ENCODE results near the gene STXBP6. TPM values are rescaled to one million over a fixed set of nuclear protein-coding genes. Genes with fewer than 3 reads are reported as not detected.

STXBP6 gene
- polyA plus RNA-seq, 1 donor (not counting 4 experiments of a cell fraction or from before 2014, with no cell fraction given), result 1.4 TPM

DNA sequence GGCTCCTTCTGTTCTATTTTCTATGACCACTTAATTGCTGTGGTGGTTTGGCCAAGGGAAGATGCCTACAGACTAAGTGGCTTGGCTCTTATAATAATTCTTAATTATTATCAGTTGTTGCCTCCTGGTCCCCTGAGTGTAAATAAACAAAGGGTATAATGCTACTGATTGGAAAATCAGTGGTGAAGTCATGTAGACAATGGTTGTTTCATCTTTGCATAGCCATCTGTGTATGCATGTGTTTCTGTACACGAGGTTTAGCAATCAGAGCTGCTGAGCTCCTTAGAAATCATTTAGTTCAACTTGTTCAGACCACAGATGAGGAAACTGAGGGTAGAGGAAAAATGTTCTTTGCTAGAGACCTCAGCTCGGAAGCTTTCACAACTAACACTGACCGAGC lies 152.2 kb downstream of the STXBP6 start:
- Histone ChIP-seq H2AFZ (ENCODE audit: control insufficient read depth, low read length) (no peak overlapping the region), H3K9me1 (ENCODE audit: control insufficient read depth, extremely low read depth, insufficient read depth, low read length) (no peaks in the 10 kb centered on the region), H3K4me2 (ENCODE audit: control insufficient read depth, extremely low read depth, insufficient read depth, low read depth, low read length) (no peak overlapping the region), H3K27ac (ENCODE audit: control insufficient read depth, insufficient read depth, low read length) (no peak overlapping the region), H4K20me1 (ENCODE audit: control insufficient read depth, extremely low read depth, insufficient read depth, low read length) (no peaks in the 10 kb centered on the region), H3K9me3 (ENCODE audit: control insufficient read depth, low read depth, low read length) (no peaks in the 10 kb centered on the region), H3K9ac (ENCODE audit: control insufficient read depth, extremely low read depth, insufficient read depth, low read length) (no peak overlapping the region), H3K4me3 (ENCODE audit: control insufficient read depth in 2 of 3, extremely low read depth in 1 of 3, insufficient read depth in 2 of 3, low read depth in 1 of 3, low read length in 3 of 3) (no peak overlapping the region), H3K27me3 (ENCODE audit: control insufficient read depth, extremely low read depth, insufficient read depth, low read length) (no peaks in the 10 kb centered on the region), H3K4me1 (ENCODE audit: control insufficient read depth, extremely low read depth, insufficient read depth, low read length) (no peaks in the 10 kb centered on the region), H3K36me3 (ENCODE audit: control insufficient read depth in 2 of 2, extremely low read depth in 1 of 2, insufficient read depth in 2 of 2, low read length in 2 of 2) (no peaks in the 10 kb centered on the region), H3K79me2 (ENCODE audit: control insufficient read depth, insufficient read depth, low read length) (no peaks in the 10 kb centered on the region)
- DNase-seq (ENCODE audit: low read depth, low spot score), result no peak
- TF ChIP-seq EZH2 (IDR thresholded peaks at IDR 0.05; ENCODE audit: low read length) (no peak), CTCF (optimal IDR thresholded peaks at IDR 0.05 in 1 of 3, IDR thresholded peaks at IDR 0.05 in 1 of 3, conservative IDR thresholded peaks at IDR 0.05 in 1 of 3; ENCODE audit: extremely low read depth in 1 of 3, insufficient read depth in 2 of 3, low read length in 3 of 3) (no peak)
- FAIRE-seq, result no peak
- dilution Hi-C loops (cut with MboI; ENCODE audit: extremely low pct_ligation_motif_present, low sequenced_read_pairs), result no loop called here

DNA sequence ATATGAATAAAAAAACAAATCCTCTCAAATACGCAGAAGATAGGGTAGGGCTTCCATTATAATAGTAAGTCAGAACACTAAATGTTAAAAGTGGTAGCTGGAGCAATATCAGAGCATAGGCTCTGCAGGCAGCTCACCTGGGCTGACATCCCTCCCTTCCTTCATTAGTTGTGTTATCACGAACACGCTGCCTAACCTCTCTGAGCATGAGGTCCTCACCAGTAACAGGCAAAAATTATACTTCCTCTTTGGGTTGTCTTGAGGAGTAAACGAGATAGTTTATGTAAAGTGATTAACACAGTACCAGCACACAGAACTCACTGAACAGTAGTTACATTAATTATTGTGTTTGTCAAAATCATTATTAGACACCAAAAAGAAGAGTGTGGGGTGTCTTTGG lies 154.3 kb downstream of the STXBP6 start:
- no peak overlapping the region for H3K4me2 ChIP-seq (ENCODE audit: control insufficient read depth, extremely low read depth, insufficient read depth, low read depth, low read length)
- dilution Hi-C loops (cut with MboI; ENCODE audit: extremely low pct_ligation_motif_present, low sequenced_read_pairs), result no loop called here
- no peaks in the 10 kb centered on the region for H3K9me3 ChIP-seq (ENCODE audit: control insufficient read depth, low read depth, low read length)
- no peaks in the 10 kb centered on the region for H3K36me3 ChIP-seq (ENCODE audit: control insufficient read depth in 2 of 2, extremely low read depth in 1 of 2, insufficient read depth in 2 of 2, low read length in 2 of 2)
- no peaks in the 10 kb centered on the region for H3K9me1 ChIP-seq (ENCODE audit: control insufficient read depth, extremely low read depth, insufficient read depth, low read length)
- FAIRE-seq (no peak), DNase-seq (ENCODE audit: low read depth, low spot score) (no peak)
- H3K79me2 ChIP-seq (ENCODE audit: control insufficient read depth, insufficient read depth, low read length), result no peaks in the 10 kb centered on the region
- H4K20me1 ChIP-seq (ENCODE audit: control insufficient read depth, extremely low read depth, insufficient read depth, low read length), result no peaks in the 10 kb centered on the region
- no peak overlapping the region for H3K9ac ChIP-seq (ENCODE audit: control insufficient read depth, extremely low read depth, insufficient read depth, low read length)
- H2AFZ ChIP-seq (ENCODE audit: control insufficient read depth, low read length), result no peak overlapping the region
- H3K4me1 ChIP-seq (ENCODE audit: control insufficient read depth, extremely low read depth, insufficient read depth, low read length), result no peaks in the 10 kb centered on the region
- no peaks in the 10 kb centered on the region for H3K27me3 ChIP-seq (ENCODE audit: control insufficient read depth, extremely low read depth, insufficient read depth, low read length)
- H3K4me3 ChIP-seq (ENCODE audit: control insufficient read depth in 2 of 3, extremely low read depth in 1 of 3, insufficient read depth in 2 of 3, low read depth in 1 of 3, low read length in 3 of 3), result no peak overlapping the region
- H3K27ac ChIP-seq (ENCODE audit: control insufficient read depth, insufficient read depth, low read length), result no peak overlapping the region
- TF ChIP-seq CTCF (optimal IDR thresholded peaks at IDR 0.05 in 1 of 3, IDR thresholded peaks at IDR 0.05 in 1 of 3, conservative IDR thresholded peaks at IDR 0.05 in 1 of 3; ENCODE audit: extremely low read depth in 1 of 3, insufficient read depth in 2 of 3, low read length in 3 of 3) (no peak), EZH2 (IDR thresholded peaks at IDR 0.05; ENCODE audit: low read length) (no peak)
